GM20000 (cell line): ENCODE data around the gene OR2T27.
"Not testable (repeated sequence)": the region's sequence is repeated elsewhere in the genome, so short reads cannot be mapped to it uniquely, and the experiment has no call there.

Experiments used
- DNase-seq: peaks from one replicate; pipeline ENCODE4 v3.0.0; 2012; ENCODE audit warnings: low spot score
- CTCF ChIP-seq: IDR thresholded peaks from 2 replicates; pipeline ENCODE4 v1.5.1; 2012; ENCODE audit warnings: mild to moderate bottlenecking, control low read depth; ENCODE audit errors: extremely low read depth, missing control alignments

The OR2T27 gene

GRCh38 chr1:248695451-248696132 is 40.3 kb upstream of the OR2T27 start:
- TF ChIP-seq CTCF, result no peak
- no peak for DNase-seq

GRCh38 chr1:248691567-248692155 is 36.3 kb upstream of the OR2T27 start:
- TF ChIP-seq CTCF, result no peak
- DNase-seq, result no peak

- TF ChIP-seq CTCF, result no peak
Observed at GRCh38 chr1:248688527-248689298, 33.4 kb upstream of the OR2T27 start.

GRCh38 chr1:248686815-248687214 is 31.5 kb upstream of the OR2T27 start:
- peak; percentile 73 for DNase-seq
- peak; percentile 25 for TF ChIP-seq CTCF

More at GRCh38 chr1:248688527-248689298, 33.4 kb upstream of the OR2T27 start:
- DNase-seq, result peak; percentile 72

GRCh38 chr1:248681651-248682050 is 26.3 kb upstream of the OR2T27 start:
- no peak for DNase-seq
- no peak for TF ChIP-seq CTCF

- TF ChIP-seq CTCF, result no peak
- no peak for DNase-seq
Observed at GRCh38 chr1:248670003-248670402, 14.7 kb upstream of the OR2T27 start.

- not testable (repeated sequence) for DNase-seq
Observed at GRCh38 chr1:248663453-248664328, 8.4 kb upstream of the OR2T27 start.

GRCh38 chr1:248656797-248657196 is 1.5 kb upstream of the OR2T27 start:
- not testable (repeated sequence) for DNase-seq

- DNase-seq, result not testable (repeated sequence)
Observed at GRCh38 chr1:248648770-248649536, 6.4 kb downstream of the OR2T27 start.

GRCh38 chr1:248645178-248645577 is 10.2 kb downstream of the OR2T27 start, which contains the start of gene OR2T35:
TSS of gene OR2T35 (minus strand) at chr1:248645278. CDS start at chr1:248639258, 6,020 bp downstream.
- DNase-seq, result not testable (repeated sequence)

- DNase-seq, result not testable (repeated sequence)
Observed at GRCh38 chr1:248642971-248643651, 12.2 kb downstream of the OR2T27 start.
